Mucosa of descending colon (tissue), 3 donors: ENCODE data around the gene SERINC5. TPM values are rescaled to one million over a fixed set of nuclear protein-coding genes. Genes with fewer than 3 reads are reported as not detected.
"Not testable (repeated sequence)": the region's sequence is repeated elsewhere in the genome, so short reads cannot be mapped to it uniquely, and the experiment has no call there.

Experiments
- ATAC-seq: fragments of 200-7000 bp; cut with Tn5 transposase; one replicate; pipeline ENCODE4 v1.9.1; 2020; ENCODE audit warnings: mild to moderate bottlenecking, moderate library complexity
- DNase-seq, 3 donors: peaks; one replicate each; pipeline ENCODE4 v3.0.0-alpha.2; 2020
- H3K36me3 ChIP-seq: fragments of 200-600 bp; one replicate; pipeline ENCODE4 v1.8.0; 2021; ENCODE audit warnings: low read depth, mild to moderate bottlenecking
- H3K4me1 ChIP-seq: fragments of 200-600 bp; one replicate; pipeline ENCODE4 v1.8.0; 2021; ENCODE audit warnings: low read depth, mild to moderate bottlenecking
- H3K4me3 ChIP-seq: fragments of 200-600 bp; one replicate; pipeline ENCODE4 v1.8.0; 2021; ENCODE audit warnings: mild to moderate bottlenecking
- H3K9me3 ChIP-seq: fragments of 200-600 bp; one replicate; pipeline ENCODE4 v1.8.0; 2021; ENCODE audit warnings: mild to moderate bottlenecking
- CTCF ChIP-seq: fragments of 200-600 bp; IDR thresholded peaks from one replicate; pipeline ENCODE4 v1.8.0; 2022; ENCODE audit warnings: antibody characterized with exemption, mild to moderate bottlenecking
- intact Hi-C, 2 donors: fragments of 100-400 bp; cut with DNase I in 1 of 2; cut with micrococcal nuclease in 1 of 2; formaldehyde crosslinking; loops; one replicate each; pipeline versions ENCODE4 v1.11.0 to v1.11.1; 2022; cut with DNase I, micrococcal nuclease
- long read RNA-seq, 2 donors: library from polyadenylated mRNA; unstranded; transcript quantifications; one replicate each; pipeline ENCODE4 v2.0.0, GENCODE V29; 2019 to 2021
- total RNA-seq, 3 donors: library from RNA; stranded (reverse); fragmentation: NEBNext Ultra II Directional in 2 of 3; extraction: Animal tissue kit (Norgen Biotek cat#: 25700) in 2 of 3; gene quantifications; one replicate each; pipeline versions ENCODE4 v1.2.1 to v1.2.4, GENCODE V29; 2021 to 2023
- donor health status: DM: no; HTN: no; CAD: no; lungs with moderate emphysema.
- donor health status: DM: no; HTN: no; CAD: no.
- donor health status: DM: no; HTN: yes; CAD: no.

SERINC5 gene
- total RNA-seq = 100 to 1,000 TPM in 2 of 3 donors, 10 to 100 TPM in 1; 66.6 to 153 (median 126) TPM
- long read RNA-seq, donor 1, full-length matches to known transcripts = 8 of 17 reads
- long read RNA-seq, donor 1, partial matches to known transcripts = 4 of 17 reads
- long read RNA-seq, donor 1, other reads (novel, unspliced or antisense) = 5 of 17 reads
- long read RNA-seq, donor 2, full-length matches to known transcripts = 17 of 60 reads
- long read RNA-seq, donor 2, partial matches to known transcripts = 5 of 60 reads
- long read RNA-seq, donor 2, other reads (novel, unspliced or antisense) = 38 of 60 reads

DNA sequence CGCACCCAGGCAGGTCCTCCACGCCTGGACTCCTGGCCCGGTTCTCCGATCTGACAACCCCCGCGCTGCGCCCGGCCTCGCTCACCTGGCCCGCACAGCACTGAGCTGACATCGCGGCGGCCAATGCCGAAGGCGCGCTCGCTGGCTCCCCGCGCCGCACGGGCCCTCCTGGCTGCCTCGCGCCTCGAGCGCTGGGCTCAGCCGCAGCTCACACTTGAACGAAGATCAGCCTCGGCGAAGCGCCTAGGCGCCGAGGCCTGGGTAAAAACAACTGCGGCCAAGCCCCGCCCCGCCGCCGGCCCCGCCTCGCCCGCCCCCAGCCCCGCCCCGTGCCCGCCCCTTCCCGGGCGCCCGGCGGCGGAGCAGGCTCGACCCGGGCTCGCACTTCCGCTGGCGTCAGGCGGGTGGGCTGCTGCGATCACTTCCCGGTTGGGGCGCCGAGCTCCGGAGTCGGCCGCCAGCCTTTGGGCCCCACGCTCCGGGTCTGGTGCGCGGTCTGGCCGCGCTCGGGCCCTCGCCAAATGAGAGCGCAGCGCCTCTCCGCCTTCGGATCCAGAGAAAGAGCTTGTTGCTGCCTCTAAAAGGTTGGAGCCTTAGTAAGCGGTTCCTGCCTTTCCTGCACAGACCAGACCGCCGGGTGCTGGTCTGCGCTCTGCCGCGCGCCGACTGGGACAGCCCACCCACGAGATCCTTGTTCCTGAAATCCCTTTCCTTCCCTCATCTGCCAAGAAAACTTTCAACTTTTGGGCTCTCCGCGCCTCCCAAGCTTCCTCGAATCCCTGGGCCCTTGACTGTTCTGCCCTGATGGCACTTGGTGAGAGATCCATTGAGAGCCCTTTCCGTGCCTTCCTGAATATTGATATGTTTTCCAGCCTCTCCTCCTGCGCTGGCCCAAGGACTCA, at the start of gene SERINC5:
TSS of gene SERINC5 (minus strand) at position 238 of the 902 bp plus-strand sequence. CDS start at position 112, 126 bp downstream.
- DNase-seq (peak; percentile 85 to 93 (median 92)), ATAC-seq (peak; percentile 82)
- no peaks in the 10 kb centered on the region for H3K9me3 ChIP-seq
- intact Hi-C loops = loop anchor here in 1 of 2 donors (10.0 kb wide), 1 partner anchor 71 kb away; no protein-coding TSS in a partner anchor
- peaks cover 26% of the 10 kb centered on the region for H3K4me1 ChIP-seq
- peak within 1 kb of the TSS; percentile 50 for H3K4me3 ChIP-seq
- no peaks in the 10 kb centered on the region for H3K36me3 ChIP-seq
- no peak for TF ChIP-seq CTCF

GRCh38 chr5:80302636-80303035, 46.8 kb upstream of the SERINC5 start:
- no peaks in the 10 kb centered on the region for H3K9me3 ChIP-seq
- no peak for DNase-seq
- ATAC-seq = peak; percentile 76
- TF ChIP-seq CTCF = no peak
- no peaks in the 10 kb centered on the region for H3K4me1 ChIP-seq
- intact Hi-C loops = no loop called here
- no peak overlapping the region for H3K4me3 ChIP-seq
- no peaks in the 10 kb centered on the region for H3K36me3 ChIP-seq

DNA sequence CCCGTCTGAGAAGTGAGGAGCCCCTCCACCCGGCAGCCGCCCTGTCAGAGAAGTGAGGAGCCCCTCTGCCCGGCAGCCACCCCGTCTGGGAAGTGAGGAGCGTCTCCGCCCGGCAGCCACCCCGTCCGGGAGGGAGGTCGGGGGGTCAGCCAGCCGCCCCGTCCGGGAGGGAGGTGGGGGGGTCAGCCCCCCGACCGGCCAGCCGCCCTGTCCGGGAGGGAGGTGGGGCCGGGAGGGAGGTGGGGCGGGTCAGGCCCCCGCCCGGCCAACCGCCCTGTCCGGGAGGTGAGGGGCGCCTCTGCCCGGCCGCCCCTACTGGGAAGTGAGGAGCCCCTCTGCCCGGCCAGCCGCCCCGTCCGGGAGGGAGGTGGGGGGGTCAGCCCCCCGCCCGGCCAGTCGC, 45.5 kb upstream of the SERINC5 start:
- H3K36me3 ChIP-seq, H3K4me3 ChIP-seq, DNase-seq, ATAC-seq, H3K4me1 ChIP-seq, intact Hi-C loops, H3K9me3 ChIP-seq: not testable (repeated sequence)

- H3K4me1 ChIP-seq, H3K36me3 ChIP-seq, H3K9me3 ChIP-seq, DNase-seq, H3K4me3 ChIP-seq, ATAC-seq, intact Hi-C loops: not testable (repeated sequence)
These were observed 44.9 kb upstream of the SERINC5 start for GRCh38 chr5:80300796-80301195.

DNA sequence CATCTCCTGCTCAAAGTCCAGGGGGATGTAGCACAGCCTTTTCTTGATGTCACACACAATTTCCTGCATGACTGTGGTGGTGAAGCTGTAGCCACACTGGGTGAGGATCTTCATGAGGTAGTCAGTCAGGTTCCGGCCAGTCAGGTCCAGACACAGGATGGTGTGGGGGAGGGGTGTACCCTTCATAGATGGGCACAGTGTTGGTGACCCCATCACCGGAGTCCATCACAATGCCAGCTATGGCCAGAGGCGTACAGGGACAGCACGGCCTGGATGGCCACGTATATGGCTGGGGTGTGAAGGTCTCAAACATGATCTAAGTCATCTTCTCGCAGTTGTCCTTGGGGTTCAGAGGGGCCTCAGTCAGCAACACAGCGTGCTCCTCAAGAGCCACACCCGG, 44.3 kb upstream of the SERINC5 start:
- Histone ChIP-seq H3K9me3 (no peaks in the 10 kb centered on the region), H3K4me3 (no peak overlapping the region), H3K36me3 (no peaks in the 10 kb centered on the region), H3K4me1 (no peaks in the 10 kb centered on the region)
- ATAC-seq = no peak
- intact Hi-C loops = no loop called here
- DNase-seq = no peak
- TF ChIP-seq CTCF = no peak

GRCh38 chr5:80299601-80300000, 43.8 kb upstream of the SERINC5 start:
- ATAC-seq = no peak
- Histone ChIP-seq H3K4me3 (no peak overlapping the region), H3K4me1 (no peaks in the 10 kb centered on the region), H3K36me3 (no peaks in the 10 kb centered on the region), H3K9me3 (no peaks in the 10 kb centered on the region)
- DNase-seq = no peak
- TF ChIP-seq CTCF = no peak
- intact Hi-C loops = no loop called here
